ENCODE data around the gene DAB2IP. TPM values are rescaled to one million over a fixed set of nuclear protein-coding genes. Genes with fewer than 3 reads are reported as not detected.
A peak's percentile ranks its signal among the peaks of the same experiment; 100 is the strongest.

The DAB2IP gene
- total and polyA plus RNA-seq, 2 of the 4 experiments (the other 2 are of a cell fraction) = 5.6 to 17.2 TPM

DNA sequence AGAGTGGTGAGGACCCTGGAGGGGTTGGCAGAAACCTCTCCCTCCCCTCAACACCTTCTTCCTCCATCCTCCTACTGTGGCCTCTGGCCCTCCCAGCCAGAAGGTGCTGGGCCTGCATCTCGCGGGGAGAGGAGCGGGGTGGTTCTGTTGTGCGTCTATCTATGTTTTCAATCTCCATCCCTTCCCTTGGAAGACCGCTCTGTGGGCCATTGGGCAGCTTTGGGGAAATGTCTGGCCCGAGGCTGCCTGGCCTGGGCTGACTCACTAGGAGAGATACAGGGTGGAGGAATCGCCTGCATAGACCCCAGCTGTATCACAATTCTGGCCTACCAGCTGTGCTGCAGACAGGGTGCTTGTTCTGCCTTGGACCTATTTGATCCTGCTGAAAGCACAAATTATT, 48.4 kb upstream of the DAB2IP start:
- DNase-seq (no peak), ATAC-seq (ENCODE audit: low read depth) (no peak)
- ChIA-PET POLR2A (ENCODE audit: unreplicated experiment) (no interaction called here), CTCF (no interaction called here)
- no peaks in the 10 kb centered on the region for H3K9me3 ChIP-seq (ENCODE audit: control insufficient read depth, insufficient read depth, low read length)
- H2BK20ac ChIP-seq (ENCODE audit: low read depth, low read length) = no peak overlapping the region
- no peak overlapping the region for H4K91ac ChIP-seq (ENCODE audit: insufficient read depth, low read depth, low read length)
- no peak overlapping the region for H3K23ac ChIP-seq (ENCODE audit: low read depth, low read length)
- H3K4ac ChIP-seq (ENCODE audit: low read depth, low read length) = peak overlapping the region; percentile 63; the same call in 1 of the 2 replicates
- 0 out of 2 replicates have a peak overlapping the region, but pooled peaks have one; percentile 63 for H3K14ac ChIP-seq (replicated peaks; ENCODE audit: low read depth, low read length)
- BruUV-seq (replicated peaks) = no TSS peak
- WGBS, 2 experiments (ENCODE audit: extremely low coverage in 2 of 2, insufficient read length in 1 of 2) = no CpG with 5 or more reads among the region's 7 CpGs
- in situ Hi-C loops (cut with MboI; ENCODE audit: low sequenced_read_pairs) (no loop called here), intact Hi-C loops (cut with micrococcal nuclease) (no loop called here), dilution Hi-C loops (cut with HindIII; ENCODE audit: low sequenced_read_pairs, unreplicated experiment) (no loop called here)
- no peak overlapping the region for H2BK120ac ChIP-seq (ENCODE audit: low read depth, low read length)
- H2AK5ac ChIP-seq (ENCODE audit: low read depth, low read length) = no peak overlapping the region
- H3K4me1 ChIP-seq (ENCODE audit: control insufficient read depth, insufficient read depth, low read length) = peaks cover 16% of the 10 kb centered on the region
- H3K36me3 ChIP-seq (ENCODE audit: control insufficient read depth, insufficient read depth, low read length) = no peaks in the 10 kb centered on the region
- H4K8ac ChIP-seq (ENCODE audit: low read depth in 2 of 2, low read length in 2 of 2) = no peak overlapping the region
- TF ChIP-seq NFE2L2 (IDR thresholded peaks at IDR 0.05; ENCODE audit: low read depth, low read length) (no peak), RAD21 (IDR thresholded peaks at IDR 0.05; ENCODE audit: low read length) (no peak), RFX5 (IDR thresholded peaks at IDR 0.05; ENCODE audit: low read depth, low read length) (no peak), MXI1 (IDR thresholded peaks at IDR 0.05; ENCODE audit: borderline replicate concordance, low read depth, low read length) (no peak), BHLHE40 (IDR thresholded peaks at IDR 0.05; ENCODE audit: low read depth, low read length) (no peak), CEBPB (IDR thresholded peaks at IDR 0.05; ENCODE audit: low read depth, low read length) (no peak), POLR2A (IDR thresholded peaks at IDR 0.05; ENCODE audit: low read depth, low read length) (no peak)
- TF ChIP-seq, protein P1, sequence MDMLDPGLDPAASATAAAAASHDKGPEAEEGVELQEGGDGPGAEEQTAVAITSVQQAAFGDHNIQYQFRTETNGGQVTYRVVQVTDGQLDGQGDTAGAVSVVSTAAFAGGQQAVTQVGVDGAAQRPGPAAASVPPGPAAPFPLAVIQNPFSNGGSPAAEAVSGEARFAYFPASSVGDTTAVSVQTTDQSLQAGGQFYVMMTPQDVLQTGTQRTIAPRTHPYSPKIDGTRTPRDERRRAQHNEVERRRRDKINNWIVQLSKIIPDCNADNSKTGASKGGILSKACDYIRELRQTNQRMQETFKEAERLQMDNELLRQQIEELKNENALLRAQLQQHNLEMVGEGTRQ (IDR thresholded peaks at IDR 0.05; ENCODE audit: low read depth, low read length) = no peak
- TF ChIP-seq, protein P2, sequence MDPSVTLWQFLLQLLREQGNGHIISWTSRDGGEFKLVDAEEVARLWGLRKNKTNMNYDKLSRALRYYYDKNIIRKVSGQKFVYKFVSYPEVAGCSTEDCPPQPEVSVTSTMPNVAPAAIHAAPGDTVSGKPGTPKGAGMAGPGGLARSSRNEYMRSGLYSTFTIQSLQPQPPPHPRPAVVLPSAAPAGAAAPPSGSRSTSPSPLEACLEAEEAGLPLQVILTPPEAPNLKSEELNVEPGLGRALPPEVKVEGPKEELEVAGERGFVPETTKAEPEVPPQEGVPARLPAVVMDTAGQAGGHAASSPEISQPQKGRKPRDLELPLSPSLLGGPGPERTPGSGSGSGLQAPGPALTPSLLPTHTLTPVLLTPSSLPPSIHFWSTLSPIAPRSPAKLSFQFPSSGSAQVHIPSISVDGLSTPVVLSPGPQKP (IDR thresholded peaks at IDR 0.05; ENCODE audit: borderline replicate concordance, low read depth, low read length) = no peak
- TF ChIP-seq, protein P3, sequence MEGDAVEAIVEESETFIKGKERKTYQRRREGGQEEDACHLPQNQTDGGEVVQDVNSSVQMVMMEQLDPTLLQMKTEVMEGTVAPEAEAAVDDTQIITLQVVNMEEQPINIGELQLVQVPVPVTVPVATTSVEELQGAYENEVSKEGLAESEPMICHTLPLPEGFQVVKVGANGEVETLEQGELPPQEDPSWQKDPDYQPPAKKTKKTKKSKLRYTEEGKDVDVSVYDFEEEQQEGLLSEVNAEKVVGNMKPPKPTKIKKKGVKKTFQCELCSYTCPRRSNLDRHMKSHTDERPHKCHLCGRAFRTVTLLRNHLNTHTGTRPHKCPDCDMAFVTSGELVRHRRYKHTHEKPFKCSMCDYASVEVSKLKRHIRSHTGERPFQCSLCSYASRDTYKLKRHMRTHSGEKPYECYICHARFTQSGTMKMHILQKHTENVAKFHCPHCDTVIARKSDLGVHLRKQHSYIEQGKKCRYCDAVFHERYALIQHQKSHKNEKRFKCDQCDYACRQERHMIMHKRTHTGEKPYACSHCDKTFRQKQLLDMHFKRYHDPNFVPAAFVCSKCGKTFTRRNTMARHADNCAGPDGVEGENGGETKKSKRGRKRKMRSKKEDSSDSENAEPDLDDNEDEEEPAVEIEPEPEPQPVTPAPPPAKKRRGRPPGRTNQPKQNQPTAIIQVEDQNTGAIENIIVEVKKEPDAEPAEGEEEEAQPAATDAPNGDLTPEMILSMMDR (conservative IDR thresholded peaks at IDR 0.05; ENCODE audit: low read depth, low read length) = no peak
- no peak overlapping the region for H3K4me2 ChIP-seq (ENCODE audit: low read depth, low read length)
- no peak overlapping the region for H2BK15ac ChIP-seq (ENCODE audit: low read depth, low read length)
- H3K4me3 ChIP-seq (ENCODE audit: insufficient read depth, low read depth, low read length) = no peak overlapping the region
- peaks cover 3% of the 10 kb centered on the region; the same call in 1 of the 2 replicates for H3K27me3 ChIP-seq (ENCODE audit: control insufficient read depth, insufficient read depth, low read length)
- no peak overlapping the region for H3K27ac ChIP-seq (ENCODE audit: insufficient read depth, low read length)
- no peaks in the 10 kb centered on the region for H3K9me1 ChIP-seq (ENCODE audit: insufficient read depth, low read length)
- no peak overlapping the region for H2AFZ ChIP-seq (replicated peaks; ENCODE audit: low read length, poor library complexity)
- no peak overlapping the region for H2BK5ac ChIP-seq (ENCODE audit: low read depth, low read length, poor library complexity, severe bottlenecking)
- H3K79me1 ChIP-seq (ENCODE audit: low read depth in 1 of 2, low read length in 2 of 2) = peaks cover 4 to 18% of the 10 kb centered on the region in 2 experiments; a peak in 3 of 4 replicates
- no peak overlapping the region for H3K18ac ChIP-seq (ENCODE audit: low read depth, low read length)
- no peak overlapping the region for H3K56ac ChIP-seq (ENCODE audit: extremely low read depth, insufficient read depth, low read length)
- no peak overlapping the region for H4K5ac ChIP-seq (ENCODE audit: low read depth, low read length)
- no peak overlapping the region for H2AK9ac ChIP-seq (replicated peaks; ENCODE audit: low read depth, low read length, poor library complexity)
- H3K9ac ChIP-seq (ENCODE audit: low read depth, low read length) = no peak overlapping the region
- H4K20me1 ChIP-seq (ENCODE audit: insufficient read depth, low read length) = peaks cover 30% of the 10 kb centered on the region; the same call in 1 of the 2 replicates
